SH-SY5Y (cell line): Measurements from ENCODE around the gene SP6.

Experiments used
- GATA2 ChIP-seq: IDR thresholded peaks from 2 replicates; pipeline ENCODE4 v1.6.1; 2011; ENCODE audit warnings: mild to moderate bottlenecking, low read depth, low read length
- GATA3 ChIP-seq: IDR thresholded peaks from 2 replicates; pipeline ENCODE4 v1.6.1; 2011; ENCODE audit warnings: low read depth, mild to moderate bottlenecking, low read length, moderate library complexity

SP6 gene

DNA sequence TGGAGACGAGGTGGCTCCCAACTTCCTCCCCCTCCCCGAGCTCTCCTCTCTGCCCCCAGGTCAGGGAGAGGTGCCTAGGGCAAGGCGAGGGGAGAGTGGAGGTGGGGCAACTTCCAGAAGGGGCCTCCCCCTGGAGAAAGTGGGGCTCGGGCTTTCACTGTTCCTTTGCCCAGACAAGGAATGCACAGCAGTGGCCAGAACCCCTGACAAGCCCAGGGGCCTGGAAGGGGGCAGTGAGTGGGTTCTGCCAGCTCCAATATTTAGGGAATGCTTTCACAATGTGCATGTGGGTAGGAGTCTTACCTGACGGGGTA is 33.4 kb upstream of the SP6 start:
- no peak for TF ChIP-seq GATA2
- TF ChIP-seq GATA3, result no peak

DNA sequence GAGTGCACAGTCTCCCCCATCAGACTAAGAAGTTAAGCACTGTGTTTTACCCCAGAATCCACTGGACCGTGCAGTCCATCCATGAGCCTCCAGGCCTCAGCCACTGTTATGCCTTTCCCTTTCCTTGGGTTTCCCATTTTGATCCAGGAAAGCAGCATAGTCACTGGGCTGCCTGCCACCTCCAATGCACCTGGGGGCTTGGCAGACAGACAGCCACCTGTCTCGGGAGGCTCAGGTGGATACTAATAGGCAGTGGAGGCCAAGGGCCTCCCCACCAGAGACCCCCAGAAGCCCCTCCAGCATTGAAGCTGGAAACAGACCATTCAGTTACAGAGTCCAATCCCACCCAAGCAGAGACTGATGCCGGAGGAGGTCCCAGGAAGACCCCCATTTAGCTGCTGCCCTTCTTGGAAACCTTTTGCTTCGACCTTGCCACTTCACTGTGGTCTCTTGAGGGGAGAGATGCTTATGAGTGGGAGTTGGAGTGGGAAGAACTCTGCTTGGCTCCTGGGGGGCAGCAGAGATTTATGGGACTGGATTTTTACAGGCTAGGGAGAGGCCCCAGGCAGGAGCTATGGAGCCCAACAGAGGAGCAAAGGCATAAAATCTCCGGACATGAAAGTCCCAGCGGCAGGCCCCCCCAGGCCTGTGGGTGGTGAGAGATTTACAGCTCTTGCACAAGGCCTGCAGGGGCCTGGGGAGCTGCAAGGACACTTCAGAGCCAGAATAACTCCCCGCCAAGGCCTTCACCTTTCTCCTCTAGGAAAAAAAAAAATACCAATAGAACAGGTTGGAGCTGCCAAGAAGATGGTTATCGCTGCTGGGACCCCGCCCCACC is 32.8 kb upstream of the SP6 start:
- TF ChIP-seq GATA2 (no peak), GATA3 (no peak)

GRCh38 chr17:47882695-47883588 is 32.0 kb upstream of the SP6 start:
- TF ChIP-seq GATA2 (no peak), GATA3 (no peak)

- TF ChIP-seq GATA3 (no peak), GATA2 (no peak)
Measured at GRCh38 chr17:47882247-47882646, 31.3 kb upstream of the SP6 start.

- no peak for TF ChIP-seq GATA3
- no peak for TF ChIP-seq GATA2
Measured at GRCh38 chr17:47879776-47880454, 29.0 kb upstream of the SP6 start.

GRCh38 chr17:47879028-47879585 is 28.1 kb upstream of the SP6 start:
- TF ChIP-seq GATA2, result no peak
- no peak for TF ChIP-seq GATA3

GRCh38 chr17:47878203-47879027 is 27.5 kb upstream of the SP6 start:
- no peak for TF ChIP-seq GATA2

GRCh38 chr17:47877368-47878034 is 26.5 kb upstream of the SP6 start:
- TF ChIP-seq GATA2 (no peak), GATA3 (no peak)

DNA sequence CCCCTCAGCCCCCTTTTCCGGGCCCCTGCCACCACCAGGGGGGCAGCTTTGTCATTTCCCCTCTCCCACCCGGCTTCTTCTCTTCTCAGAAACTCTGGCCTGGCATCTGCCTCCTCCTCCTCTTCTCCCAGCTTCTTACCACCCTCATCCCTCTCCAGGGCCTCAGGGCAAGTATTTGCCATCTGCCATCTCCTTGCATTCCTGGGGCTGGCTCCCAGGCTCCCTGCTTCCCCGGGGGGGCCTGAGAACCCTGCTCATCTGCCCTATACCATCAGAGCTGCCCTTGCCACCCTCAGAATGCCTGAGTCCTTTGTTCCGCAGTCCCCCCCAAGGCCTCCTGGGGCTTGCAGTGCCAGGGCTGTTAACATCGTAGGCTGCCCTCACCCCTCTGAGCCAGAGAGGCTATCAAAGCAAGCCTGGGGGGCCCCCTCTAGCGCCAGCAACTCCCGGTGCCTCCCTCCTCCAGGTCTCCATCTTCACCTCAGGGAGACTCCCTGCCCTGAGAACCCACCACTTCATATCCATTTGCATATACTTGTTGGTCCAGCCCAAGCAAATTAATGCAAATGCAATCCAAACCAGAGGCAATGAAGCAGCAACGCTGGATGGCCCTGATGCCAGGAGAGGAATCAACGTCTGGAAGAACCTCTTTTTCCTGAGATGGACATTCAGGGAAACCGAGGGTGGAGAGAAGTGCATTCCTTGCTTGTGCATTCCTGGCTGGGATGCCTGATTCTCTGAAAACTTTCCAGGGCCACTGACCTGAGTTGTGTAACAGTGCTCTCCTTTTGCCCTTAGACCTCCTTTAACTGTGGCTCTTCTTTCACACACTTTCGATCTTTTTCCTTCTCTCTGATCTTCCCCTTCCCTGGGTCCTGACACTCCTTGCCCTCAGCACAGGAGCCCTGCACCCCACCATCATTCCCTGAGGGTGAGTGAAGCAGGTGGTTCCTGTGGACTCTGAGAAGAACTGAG is 24.3 kb upstream of the SP6 start:
- TF ChIP-seq GATA3 (no peak), GATA2 (no peak)

GRCh38 chr17:47873200-47874090 is 22.5 kb upstream of the SP6 start:
- TF ChIP-seq GATA2, result no peak

DNA sequence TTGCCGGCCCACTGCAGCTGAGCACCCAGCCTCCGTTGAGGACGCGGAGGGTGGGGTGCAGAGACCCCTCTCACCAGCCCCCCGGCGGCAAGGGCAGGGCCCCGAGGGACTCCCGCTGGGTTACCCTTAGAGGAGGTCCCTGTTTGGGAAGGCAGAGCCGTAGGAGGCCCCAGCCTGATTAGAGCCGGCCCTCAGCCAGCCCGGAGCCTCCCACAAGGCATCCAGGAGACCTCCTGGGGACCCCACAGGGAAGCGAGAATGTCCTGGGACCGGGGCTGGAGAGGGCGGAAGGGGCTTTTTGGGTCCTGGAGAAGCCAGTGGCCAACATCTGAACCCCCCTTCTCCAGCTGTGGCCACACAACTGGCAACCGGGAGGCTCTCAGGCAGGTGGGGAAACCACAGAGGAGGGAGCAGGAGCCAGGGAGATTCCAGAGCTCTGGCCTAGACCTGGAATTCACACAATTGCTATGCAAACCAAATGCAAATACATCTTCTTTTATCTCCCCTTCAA is 21.7 kb upstream of the SP6 start:
- no peak for TF ChIP-seq GATA2
